IMR-90 (cell line): ENCODE results near the gene SNRNP70. TPM values are rescaled to one million over a fixed set of nuclear protein-coding genes. Genes with fewer than 3 reads are reported as not detected.

Experiments
- ATAC-seq: fragments of 200-7000 bp; cut with Tn5 transposase; 2 replicates; pipeline ENCODE4 v1.9.1; 2020; ENCODE audit warnings: low read depth, mild to moderate bottlenecking, moderate library complexity
- BruUV-seq: library from RNA; stranded (reverse); fragments of 400-500 nt; replicated peaks from 2 replicates; lab custom pipeline; 2021; lab: Mats Ljungman, UMichigan
- CTCF ChIA-PET: fragments of 300-600 bp; formaldehyde crosslinking; extraction: SDS; loops from one replicate; lab custom pipeline; 2021; ENCODE audit warnings: antibody characterized with exemption; lab: Yijun Ruan, JAX
- POLR2A ChIA-PET: fragments of 300-600 bp; sonication (Branson Sonifier 250); formaldehyde crosslinking; loops from one replicate; lab custom pipeline; 2022; ENCODE audit warnings: antibody characterized with exemption; ENCODE audit not compliant: unreplicated experiment; lab: Charles Lee
- DNase-seq: peaks from one replicate; pipeline ENCODE4 v3.0.0; 2013
- H2AFZ ChIP-seq: replicated peaks from 2 replicates; pipeline ENCODE3; 2013; ENCODE audit warnings: low read length, mild to moderate bottlenecking; ENCODE audit not compliant: poor library complexity
- H2AK5ac ChIP-seq: 2 replicates; pipeline ENCODE4 v1.6.1; 2013; ENCODE audit warnings: low read depth, low read length, inconsistent platforms
- H2AK9ac ChIP-seq: replicated peaks from 2 replicates; pipeline ENCODE3; 2013; ENCODE audit warnings: mild to moderate bottlenecking, low read depth, low read length, moderate library complexity; ENCODE audit not compliant: poor library complexity
- H2BK120ac ChIP-seq: 2 replicates; pipeline ENCODE4 v1.6.1; 2013; ENCODE audit warnings: low read depth, low read length, inconsistent platforms
- H2BK15ac ChIP-seq: 3 replicates; pipeline ENCODE4 v1.6.1; 2013; ENCODE audit warnings: low read depth, low read length, inconsistent platforms
- H2BK20ac ChIP-seq: 2 replicates; pipeline ENCODE4 v1.6.1; 2013; ENCODE audit warnings: low read depth, mild to moderate bottlenecking, inconsistent platforms, low read length, moderate library complexity
- H2BK5ac ChIP-seq: 2 replicates; pipeline ENCODE4 v1.6.1; 2013; ENCODE audit warnings: mild to moderate bottlenecking, low read depth, low read length, inconsistent platforms; ENCODE audit not compliant: poor library complexity, severe bottlenecking
- H3K14ac ChIP-seq: replicated peaks from 2 replicates; pipeline ENCODE4 v1.6.1; 2013; ENCODE audit warnings: low read depth, low read length, inconsistent platforms
- H3K18ac ChIP-seq: 2 replicates; pipeline ENCODE4 v1.6.1; 2013; ENCODE audit warnings: low read depth, low read length, control low read depth
- H3K23ac ChIP-seq: 2 replicates; pipeline ENCODE4 v1.6.1; 2013; ENCODE audit warnings: low read depth, low read length, inconsistent platforms
- H3K27ac ChIP-seq: 2 replicates; pipeline ENCODE4 v1.5.1; 2013; ENCODE audit warnings: mild to moderate bottlenecking, control low read depth, low read length; ENCODE audit not compliant: insufficient read depth
- H3K27me3 ChIP-seq: 2 replicates; pipeline ENCODE4 v1.6.1; 2013; ENCODE audit warnings: low read length; ENCODE audit not compliant: control insufficient read depth, insufficient read depth
- H3K36me3 ChIP-seq: 2 replicates; pipeline ENCODE4 v1.6.1; 2013; ENCODE audit warnings: low read length, mixed read lengths; ENCODE audit not compliant: control insufficient read depth, insufficient read depth
- H3K4ac ChIP-seq: 2 replicates; pipeline ENCODE4 v1.6.1; 2013; ENCODE audit warnings: low read depth, low read length, inconsistent platforms
- H3K4me1 ChIP-seq: 2 replicates; pipeline ENCODE4 v1.6.1; 2013; ENCODE audit warnings: low read length, mixed read lengths; ENCODE audit not compliant: control insufficient read depth, insufficient read depth
- H3K4me2 ChIP-seq: 2 replicates; pipeline ENCODE4 v1.6.1; 2013; ENCODE audit warnings: low read depth, mild to moderate bottlenecking, control low read depth, low read length, moderate library complexity
- H3K4me3 ChIP-seq: 2 replicates; pipeline ENCODE4 v1.5.1; 2013; ENCODE audit warnings: low read depth, mild to moderate bottlenecking, control low read depth, low read length, moderate library complexity; ENCODE audit not compliant: insufficient read depth
- H3K56ac ChIP-seq: 2 replicates; pipeline ENCODE4 v1.6.1; 2013; ENCODE audit warnings: low read length, inconsistent platforms; ENCODE audit not compliant: insufficient read depth; ENCODE audit errors: extremely low read depth
- H3K79me1 ChIP-seq, 2 experiments: 2 replicates each; pipeline ENCODE4 v1.6.1; 2013; ENCODE audit warnings: low read length in 2 of 2, inconsistent platforms in 1 of 2, low read depth in 1 of 2
- H3K9ac ChIP-seq: 2 replicates; pipeline ENCODE4 v1.6.1; 2013; ENCODE audit warnings: low read depth, low read length, control low read depth
- H3K9me1 ChIP-seq: 2 replicates; pipeline ENCODE4 v1.6.1; 2013; ENCODE audit warnings: low read length, inconsistent platforms; ENCODE audit not compliant: insufficient read depth
- H3K9me3 ChIP-seq: 2 replicates; pipeline ENCODE4 v1.6.1; 2013; ENCODE audit warnings: low read length; ENCODE audit not compliant: control insufficient read depth, insufficient read depth
- H4K20me1 ChIP-seq: 2 replicates; pipeline ENCODE4 v1.6.1; 2013; ENCODE audit warnings: low read length, inconsistent platforms; ENCODE audit not compliant: insufficient read depth
- H4K5ac ChIP-seq: 2 replicates; pipeline ENCODE4 v1.6.1; 2013; ENCODE audit warnings: mild to moderate bottlenecking, low read depth, low read length, control low read depth
- H4K8ac ChIP-seq, 2 experiments: 2 replicates each; pipeline ENCODE4 v1.6.1; 2013; ENCODE audit warnings: low read depth in 2 of 2, low read length in 2 of 2, control low read depth in 1 of 2, inconsistent platforms in 1 of 2
- H4K91ac ChIP-seq: 2 replicates; pipeline ENCODE4 v1.6.1; 2013; ENCODE audit warnings: low read depth, low read length, inconsistent platforms; ENCODE audit not compliant: insufficient read depth
- MAFK ChIP-seq: IDR thresholded peaks from 2 replicates; pipeline ENCODE4 v1.6.1; 2012; ENCODE audit warnings: low read depth, low read length, improper control_type of control experiment
- RAD21 ChIP-seq: IDR thresholded peaks from 2 replicates; pipeline ENCODE4 v1.6.1; 2012; ENCODE audit warnings: low read length, improper control_type of control experiment
- WGBS, 2 experiments: methylation state at CpG; one replicate each; pipeline versions ENCODE4 v1.1.5 to v1.1.7; 2013; ENCODE audit warnings: missing lambda C conversion rate in 2 of 2; ENCODE audit not compliant: insufficient read length in 1 of 2; ENCODE audit errors: extremely low coverage in 2 of 2; 5-methylcytosine and 5-hydroxymethylcytosine counted together
- dilution Hi-C: fragments of 300-500 bp; cut with HindIII; formaldehyde crosslinking; loops from one replicate; pipeline ENCODE4 v1.14.3; 2018; ENCODE audit warnings: low sequenced_read_pairs; ENCODE audit not compliant: unreplicated experiment
- in situ Hi-C: fragments of 300-500 bp; cut with MboI; formaldehyde crosslinking; loops from 3 replicates; pipeline ENCODE4 v1.14.3; 2019; ENCODE audit warnings: low sequenced_read_pairs, inconsistent platforms, mixed read lengths
- intact Hi-C: fragments of 100-400 bp; cut with micrococcal nuclease; formaldehyde crosslinking; loops from 2 replicates; pipeline ENCODE4 v1.10.0; 2022
- polyA plus RNA-seq, 3 experiments: library from polyadenylated mRNA; depleted of rRNA; stranded (reverse); fragments of >200 nt; gene quantifications; 2 replicates each; pipeline ENCODE4 v1.2.3, GENCODE V29; 2012; ENCODE audit warnings: low replicate concordance in 1 of 3
- total RNA-seq: library from RNA; depleted of rRNA; stranded (reverse); fragments of >200 nt; gene quantifications from 2 replicates; pipeline ENCODE4 v1.2.3, GENCODE V29; 2012

SNRNP70 gene
- total and polyA plus RNA-seq, 2 of the 4 experiments (the other 2 are of a cell fraction): 72.8 to 200 TPM

DNA sequence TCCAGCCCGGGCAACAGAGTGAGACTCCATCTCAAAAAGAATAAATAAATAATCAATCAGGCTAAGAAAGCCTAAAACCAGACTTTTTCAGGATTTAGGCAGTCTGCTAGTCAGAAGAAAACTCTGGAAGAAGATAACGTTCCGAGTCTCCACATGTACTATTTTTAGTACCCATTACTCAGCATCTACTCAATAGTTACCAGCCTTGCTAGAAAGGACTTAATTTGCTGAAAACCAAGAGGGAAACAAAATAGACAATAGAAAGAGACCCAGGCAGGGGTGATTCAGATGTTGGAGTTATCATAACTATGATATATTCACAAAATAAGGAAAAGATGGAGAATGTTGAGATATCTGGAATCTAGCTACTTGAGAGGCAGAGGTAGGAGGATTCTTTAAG, 25.3 kb downstream of the SNRNP70 start:
- in situ Hi-C loops (no loop called here), intact Hi-C loops (loop anchor here (5.0 kb wide), 1 partner anchor 87 kb away; no protein-coding TSS in a partner anchor), dilution Hi-C loops (no loop called here)
- Histone ChIP-seq H3K27me3 (no peaks in the 10 kb centered on the region), H3K18ac (no peak overlapping the region), H2BK15ac (no peak overlapping the region), H2AK9ac (no peak overlapping the region), H2AFZ (no peak overlapping the region), H3K79me1 (peaks cover 11 to 46% of the 10 kb centered on the region in 2 experiments; a peak in 3 of 4 replicates), H4K20me1 (peaks cover 31% of the 10 kb centered on the region), H2AK5ac (no peak overlapping the region), H3K36me3 (peaks cover 39% of the 10 kb centered on the region), H3K14ac (no peak overlapping the region), H3K4me1 (peaks cover 4% of the 10 kb centered on the region), H3K27ac (no peak overlapping the region), H2BK5ac (no peak overlapping the region), H4K91ac (no peak overlapping the region), H3K9ac (no peak overlapping the region), H3K56ac (no peak overlapping the region), H2BK20ac (no peak overlapping the region), H3K4me3 (no peak overlapping the region), H3K4me2 (no peak overlapping the region), H3K9me1 (peaks cover 15% of the 10 kb centered on the region), H3K4ac (no peak overlapping the region), H3K23ac (no peak overlapping the region), H2BK120ac (no peak overlapping the region), H4K8ac (no peak overlapping the region), H4K5ac (no peak overlapping the region), H3K9me3 (no peaks in the 10 kb centered on the region)
- CTCF ChIA-PET: interaction anchor here (0.7 kb wide), 1 partner anchor 13 kb away, joined by 3 read pairs; no protein-coding TSS in a partner anchor
- POLR2A ChIA-PET: no interaction called here
- DNase-seq: peak; percentile 62
- WGBS, 2 experiments: no CpG with 5 or more reads among the region's 3 CpGs
- no peak for TF ChIP-seq RAD21
- TF ChIP-seq MAFK: peak; percentile 54; the same call in 1 of the 2 replicates
- BruUV-seq: no TSS peak
- ATAC-seq: no peak
